Measurements from ENCODE around the gene CLEC2D. TPM values are rescaled to one million over a fixed set of nuclear protein-coding genes. Genes with fewer than 3 reads are reported as not detected.
"Not testable (repeated sequence)": the region's sequence is repeated elsewhere in the genome, so short reads cannot be mapped to it uniquely, and the experiment has no call there.

CLEC2D gene
- total RNA-seq, 1 experiment from 2014 or later, result 1.9 TPM

DNA sequence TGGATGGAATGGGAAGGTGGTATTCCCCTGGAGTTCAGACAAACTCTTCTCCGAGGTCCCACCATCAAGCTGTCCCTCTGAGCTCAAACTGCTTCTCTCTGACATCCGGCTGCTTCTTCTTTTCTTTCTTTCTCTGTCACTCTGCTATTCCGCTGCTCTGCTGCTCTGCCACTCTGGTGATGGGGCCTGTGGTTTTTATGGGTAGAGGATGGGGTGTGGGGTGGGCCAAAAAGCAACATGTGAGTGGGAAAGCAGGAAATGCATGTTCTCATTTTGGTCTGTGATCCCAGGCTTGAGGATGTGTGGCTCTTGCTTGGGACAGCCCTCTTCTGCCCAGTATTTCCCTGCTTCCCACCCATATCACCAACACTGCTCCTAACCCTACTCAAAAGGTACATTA is 32.7 kb downstream of the CLEC2D start:
- POLR2A ChIA-PET, result no interaction called here
- no peak overlapping the region for H3K4me2 ChIP-seq (ENCODE audit: low read length)
- no peak overlapping the region for H2AFZ ChIP-seq (ENCODE audit: low read depth, low read length, poor library complexity, severe bottlenecking)
- H3K4me1 ChIP-seq (ENCODE audit: control insufficient read depth in 1 of 2, insufficient read depth in 2 of 2, low read length in 2 of 2), result no peaks in the 10 kb centered on the region
- no peaks in the 10 kb centered on the region for H3K27me3 ChIP-seq (ENCODE audit: insufficient read depth, low read length)
- no peak overlapping the region for H3K27ac ChIP-seq (ENCODE audit: low read depth, low read length)
- H3K36me3 ChIP-seq (ENCODE audit: control insufficient read depth in 1 of 2, insufficient read depth in 2 of 2, low read length in 2 of 2), result no peaks in the 10 kb centered on the region
- no peaks in the 10 kb centered on the region for H3K79me2 ChIP-seq (ENCODE audit: insufficient read depth, low read length)
- RAD21 ChIA-PET (ENCODE audit: low non-redundant PET in 1 of 2, low total read pairs in 2 of 2, uncharacterized antibody in 2 of 2, unreplicated experiment in 2 of 2), result no interaction called here
- CTCF ChIA-PET, result no interaction called here
- no TSS peak for BruUV-seq (replicated peaks)
- ATAC-seq, result no peak
- H4K20me1 ChIP-seq (ENCODE audit: insufficient read depth), result no peaks in the 10 kb centered on the region
- H3K9me3 ChIP-seq (ENCODE audit: control insufficient read depth in 1 of 2, insufficient read depth in 1 of 2, low read depth in 1 of 2, low read length in 2 of 2), result no peaks in the 10 kb centered on the region
- no peak for TF ChIP-seq ZNF274 (IDR thresholded peaks at IDR 0.05; ENCODE audit: low read depth, low read length)
- TF ChIP-seq SRF (IDR thresholded peaks at IDR 0.05; ENCODE audit: low read depth), result no peak
- TF ChIP-seq EGR1 (IDR thresholded peaks at IDR 0.05; ENCODE audit: low read depth), result no peak
- TF ChIP-seq, protein P1, sequence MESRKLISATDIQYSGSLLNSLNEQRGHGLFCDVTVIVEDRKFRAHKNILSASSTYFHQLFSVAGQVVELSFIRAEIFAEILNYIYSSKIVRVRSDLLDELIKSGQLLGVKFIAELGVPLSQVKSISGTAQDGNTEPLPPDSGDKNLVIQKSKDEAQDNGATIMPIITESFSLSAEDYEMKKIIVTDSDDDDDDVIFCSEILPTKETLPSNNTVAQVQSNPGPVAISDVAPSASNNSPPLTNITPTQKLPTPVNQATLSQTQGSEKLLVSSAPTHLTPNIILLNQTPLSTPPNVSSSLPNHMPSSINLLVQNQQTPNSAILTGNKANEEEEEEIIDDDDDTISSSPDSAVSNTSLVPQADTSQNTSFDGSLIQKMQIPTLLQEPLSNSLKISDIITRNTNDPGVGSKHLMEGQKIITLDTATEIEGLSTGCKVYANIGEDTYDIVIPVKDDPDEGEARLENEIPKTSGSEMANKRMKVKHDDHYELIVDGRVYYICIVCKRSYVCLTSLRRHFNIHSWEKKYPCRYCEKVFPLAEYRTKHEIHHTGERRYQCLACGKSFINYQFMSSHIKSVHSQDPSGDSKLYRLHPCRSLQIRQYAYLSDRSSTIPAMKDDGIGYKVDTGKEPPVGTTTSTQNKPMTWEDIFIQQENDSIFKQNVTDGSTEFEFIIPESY (IDR thresholded peaks at IDR 0.05; ENCODE audit: extremely low read depth, insufficient replicate concordance, low read length), result no peak
- TF ChIP-seq, protein P2, sequence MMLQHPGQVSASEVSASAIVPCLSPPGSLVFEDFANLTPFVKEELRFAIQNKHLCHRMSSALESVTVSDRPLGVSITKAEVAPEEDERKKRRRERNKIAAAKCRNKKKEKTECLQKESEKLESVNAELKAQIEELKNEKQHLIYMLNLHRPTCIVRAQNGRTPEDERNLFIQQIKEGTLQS (IDR thresholded peaks at IDR 0.05), result no peak
- no peak for TF ChIP-seq POLR2A (IDR thresholded peaks at IDR 0.05; ENCODE audit: borderline replicate concordance, extremely low read depth, insufficient read depth, insufficient read length)
- no peak for TF ChIP-seq YY1 (IDR thresholded peaks at IDR 0.05; ENCODE audit: extremely low read depth, insufficient replicate concordance, low read depth, low read length)
- TF ChIP-seq EZH2phosphoT487 (IDR thresholded peaks at IDR 0.05; ENCODE audit: borderline replicate concordance), result no peak
- no peak overlapping the region for H3K9ac ChIP-seq (ENCODE audit: low read length)
- H3K9me2 ChIP-seq (ENCODE audit: insufficient read depth), result no peaks in the 10 kb centered on the region
- DNase-seq (ENCODE audit: low read depth, low spot score), result no peak
- intact Hi-C loops (cut with micrococcal nuclease), result no loop called here
- H3K4me3 ChIP-seq (replicated peaks in 1 of 2; ENCODE audit: low read depth in 1 of 2, low read length in 2 of 2), result no peak overlapping the region

DNA sequence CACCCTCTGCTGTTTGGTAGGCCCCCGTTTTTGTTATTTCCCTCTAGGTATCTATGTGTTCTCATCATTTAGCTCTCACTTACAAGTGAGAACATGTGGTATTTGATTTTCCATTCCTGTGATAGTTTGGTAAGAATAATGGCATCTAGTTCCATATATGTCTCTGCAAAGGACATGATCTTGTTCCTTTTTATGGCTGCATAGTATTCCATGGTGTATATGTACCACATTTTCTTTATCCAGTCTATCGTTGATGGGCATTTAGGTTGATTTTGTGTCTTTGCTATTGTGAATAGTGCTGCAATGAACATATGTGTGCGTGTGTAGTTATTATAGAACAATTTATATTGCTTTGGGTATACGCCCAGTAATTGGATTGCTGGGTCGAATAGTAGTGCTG is 35.0 kb downstream of the CLEC2D start:
- H3K4me2 ChIP-seq (ENCODE audit: low read length); POLR2A ChIA-PET; BruUV-seq (replicated peaks); H3K9me2 ChIP-seq (ENCODE audit: insufficient read depth); H3K79me2 ChIP-seq (ENCODE audit: insufficient read depth, low read length); H3K9me3 ChIP-seq (ENCODE audit: control insufficient read depth in 1 of 2, insufficient read depth in 1 of 2, low read depth in 1 of 2, low read length in 2 of 2); RAD21 ChIA-PET (ENCODE audit: low non-redundant PET in 1 of 2, low total read pairs in 2 of 2, uncharacterized antibody in 2 of 2, unreplicated experiment in 2 of 2); H4K20me1 ChIP-seq (ENCODE audit: insufficient read depth); H2AFZ ChIP-seq (ENCODE audit: low read depth, low read length, poor library complexity, severe bottlenecking); DNase-seq (ENCODE audit: low read depth, low spot score); ATAC-seq; H3K27ac ChIP-seq (ENCODE audit: low read depth, low read length); H3K27me3 ChIP-seq (ENCODE audit: insufficient read depth, low read length); intact Hi-C loops (cut with micrococcal nuclease); CTCF ChIA-PET; H3K9ac ChIP-seq (ENCODE audit: low read length); H3K4me3 ChIP-seq (replicated peaks in 1 of 2; ENCODE audit: low read depth in 1 of 2, low read length in 2 of 2); H3K4me1 ChIP-seq (ENCODE audit: control insufficient read depth in 1 of 2, insufficient read depth in 2 of 2, low read length in 2 of 2); H3K36me3 ChIP-seq (ENCODE audit: control insufficient read depth in 1 of 2, insufficient read depth in 2 of 2, low read length in 2 of 2): not testable (repeated sequence)
